Right atrium auricular region (tissue), 2 donors: ENCODE data around the gene RSRC1. TPM values are rescaled to one million over a fixed set of nuclear protein-coding genes. Genes with fewer than 3 reads are reported as not detected.
"Not testable (repeated sequence)": the region's sequence is repeated elsewhere in the genome, so short reads cannot be mapped to it uniquely, and the experiment has no call there.

Experiments
- DNase-seq: peaks from one replicate; pipeline ENCODE4 v3.0.0-alpha.2; 2019; ENCODE audit warnings: low spot score
- H3K27ac ChIP-seq, 2 donors: fragments of 200-600 bp; sonication (generic); 1 replicate in 1 of 2; 2 replicates in 1 of 2; pipeline ENCODE4 v1.5.1; 2016 to 2019
- H3K27me3 ChIP-seq, 2 donors: fragments of 200-600 bp; sonication (generic); one replicate each; pipeline versions ENCODE4 v1.5.1 to v1.6.0; 2017 to 2019
- H3K36me3 ChIP-seq: fragments of 200-600 bp; sonication (generic); one replicate; pipeline ENCODE4 v1.5.1; 2016
- H3K4me1 ChIP-seq, 2 donors: fragments of 200-600 bp; sonication (generic); one replicate each; pipeline versions ENCODE4 v1.5.1 to v1.6.0; 2017 to 2019
- H3K4me3 ChIP-seq, 2 donors: fragments of 200-600 bp; sonication (generic); 1 replicate in 1 of 2; 2 replicates in 1 of 2; pipeline ENCODE4 v1.5.1; 2017 to 2019; ENCODE audit warnings: mild to moderate bottlenecking in 1 of 2, moderate library complexity in 1 of 2
- H3K9me3 ChIP-seq, 2 donors: fragments of 200-600 bp; sonication (generic); one replicate each; pipeline ENCODE4 v1.5.1; 2019
- CTCF ChIP-seq, 2 donors: fragments of 200-600 bp; sonication (generic); IDR thresholded peaks; one replicate each; pipeline ENCODE4 v1.5.1; 2019; ENCODE audit warnings: antibody characterized with exemption in 2 of 2
- total RNA-seq, 2 donors: library from RNA; depleted of rRNA; stranded (reverse); fragments of >200 nt; gene quantifications; one replicate each; pipeline ENCODE4 v1.1.0, GENCODE V29; 2016

RSRC1 gene
- total RNA-seq, 2 donors from 2014 or later, result 24.8 to 42.5 TPM

- DNase-seq, result no peak
- Histone ChIP-seq H3K4me1 (no peaks in the 10 kb centered on the region), H3K36me3 (no peaks in the 10 kb centered on the region), H3K9me3 (no peaks in the 10 kb centered on the region), H3K4me3 (no peak overlapping the region), H3K27me3 (no peaks in the 10 kb centered on the region), H3K27ac (no peak overlapping the region)
- no peak for TF ChIP-seq CTCF (IDR thresholded peaks at IDR 0.05)
Observed at GRCh38 chr3:158535918-158536317, 426.0 kb downstream of the RSRC1 start.

- no peaks in the 10 kb centered on the region for H3K9me3 ChIP-seq
- H3K4me1 ChIP-seq, result no peaks in the 10 kb centered on the region
- H3K27ac ChIP-seq, result peak overlapping the region in 1 of 2 donors; percentile 12
- H3K36me3 ChIP-seq, result no peaks in the 10 kb centered on the region
- H3K4me3 ChIP-seq, result no peak overlapping the region
- TF ChIP-seq CTCF (IDR thresholded peaks at IDR 0.05), result peak; percentile 47 to 71
- no peak for DNase-seq
- H3K27me3 ChIP-seq, result no peaks in the 10 kb centered on the region
Observed at GRCh38 chr3:158539414-158540014, 429.6 kb downstream of the RSRC1 start.

GRCh38 chr3:158540066-158540465, 430.2 kb downstream of the RSRC1 start:
- H3K36me3 ChIP-seq, result no peaks in the 10 kb centered on the region
- no peak overlapping the region for H3K4me3 ChIP-seq
- no peaks in the 10 kb centered on the region for H3K27me3 ChIP-seq
- H3K27ac ChIP-seq, result peak overlapping the region in 1 of 2 donors; percentile 12
- no peaks in the 10 kb centered on the region for H3K4me1 ChIP-seq
- no peak for DNase-seq
- TF ChIP-seq CTCF (IDR thresholded peaks at IDR 0.05), result no peak
- H3K9me3 ChIP-seq, result no peaks in the 10 kb centered on the region

GRCh38 chr3:158548691-158549090, 438.8 kb downstream of the RSRC1 start:
- TF ChIP-seq CTCF (IDR thresholded peaks at IDR 0.05), result no peak
- no peak for DNase-seq
- Histone ChIP-seq H3K4me1 (no peaks in the 10 kb centered on the region), H3K27me3 (no peaks in the 10 kb centered on the region), H3K9me3 (no peaks in the 10 kb centered on the region), H3K36me3 (no peaks in the 10 kb centered on the region), H3K4me3 (no peak overlapping the region), H3K27ac (no peak overlapping the region)

GRCh38 chr3:158549938-158550337, 440.0 kb downstream of the RSRC1 start:
- not testable (repeated sequence) for H3K27ac ChIP-seq, H3K36me3 ChIP-seq, H3K4me1 ChIP-seq, DNase-seq, H3K9me3 ChIP-seq, H3K27me3 ChIP-seq, H3K4me3 ChIP-seq

GRCh38 chr3:158552124-158552523, 442.2 kb downstream of the RSRC1 start:
- Histone ChIP-seq H3K27me3 (no peaks in the 10 kb centered on the region), H3K4me3 (no peak overlapping the region), H3K9me3 (no peaks in the 10 kb centered on the region), H3K4me1 (no peaks in the 10 kb centered on the region), H3K36me3 (no peaks in the 10 kb centered on the region), H3K27ac (no peak overlapping the region)
- no peak for TF ChIP-seq CTCF (IDR thresholded peaks at IDR 0.05)
- no peak for DNase-seq
